Breast epithelium (tissue), 3 donors: ENCODE data around the gene PRPF6.

Source experiments
- POLR2A ChIP-seq: fragments of 450-650 bp; IDR thresholded peaks from one replicate; pipeline ENCODE4 v1.6.1; 2016; ENCODE audit warnings: antibody characterized with exemption, mild to moderate bottlenecking, moderate library complexity
- POLR2AphosphoS5 ChIP-seq, 3 donors: sonication (generic); formaldehyde crosslinking; IDR thresholded peaks; one replicate each; pipeline ENCODE4 v1.6.1; 2017; ENCODE audit warnings: antibody characterized with exemption in 3 of 3
- TF ChIP-seq, protein P1 (sequence below), 3 donors: fragments of 450-650 bp; IDR thresholded peaks; one replicate each; pipeline ENCODE4 v1.5.1; 2016 to 2017; ENCODE audit warnings: antibody characterized with exemption in 3 of 3, mild to moderate bottlenecking in 3 of 3, moderate library complexity in 3 of 3

DNA sequence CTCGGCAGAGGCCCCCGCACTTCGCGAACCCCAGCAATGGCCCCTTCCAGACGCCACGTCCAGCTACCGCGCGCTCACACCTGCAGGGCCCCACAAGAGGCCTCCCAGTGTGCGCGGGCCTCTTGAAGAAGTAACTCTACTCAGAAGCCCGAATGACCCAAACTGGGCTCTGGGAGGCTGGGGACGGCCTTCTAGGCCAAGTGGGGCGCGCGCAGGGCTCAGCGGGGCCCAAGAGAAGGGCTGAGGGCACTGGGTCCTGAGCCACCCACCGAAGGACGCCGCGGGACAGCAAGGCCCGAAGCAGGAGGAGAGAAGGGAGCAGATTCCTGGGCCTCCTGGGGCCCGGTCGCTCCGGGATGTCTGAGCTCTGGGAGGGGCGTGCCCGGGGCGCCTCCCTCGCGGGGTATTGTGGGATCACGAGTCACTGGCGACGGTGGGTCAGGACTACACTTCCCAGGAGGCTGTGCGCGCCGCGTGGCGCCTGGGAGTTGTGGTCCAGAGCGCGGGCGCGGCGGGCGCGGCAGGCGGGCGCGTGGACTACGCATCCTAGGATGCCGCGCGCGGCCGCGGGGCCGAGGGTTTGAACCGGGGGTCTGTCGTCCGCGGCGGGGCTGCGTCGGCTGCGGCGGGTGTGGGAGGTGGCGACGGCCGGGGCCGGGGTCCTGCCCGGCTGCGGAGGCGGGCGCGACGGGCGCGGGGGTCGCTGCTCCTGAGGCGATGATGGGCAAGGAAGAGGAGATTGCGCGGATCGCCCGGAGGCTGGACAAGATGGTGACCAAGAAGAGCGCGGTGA lies 81.9 kb downstream of the PRPF6 start, which contains the start of gene TCEA2:
- TF ChIP-seq, protein P1, sequence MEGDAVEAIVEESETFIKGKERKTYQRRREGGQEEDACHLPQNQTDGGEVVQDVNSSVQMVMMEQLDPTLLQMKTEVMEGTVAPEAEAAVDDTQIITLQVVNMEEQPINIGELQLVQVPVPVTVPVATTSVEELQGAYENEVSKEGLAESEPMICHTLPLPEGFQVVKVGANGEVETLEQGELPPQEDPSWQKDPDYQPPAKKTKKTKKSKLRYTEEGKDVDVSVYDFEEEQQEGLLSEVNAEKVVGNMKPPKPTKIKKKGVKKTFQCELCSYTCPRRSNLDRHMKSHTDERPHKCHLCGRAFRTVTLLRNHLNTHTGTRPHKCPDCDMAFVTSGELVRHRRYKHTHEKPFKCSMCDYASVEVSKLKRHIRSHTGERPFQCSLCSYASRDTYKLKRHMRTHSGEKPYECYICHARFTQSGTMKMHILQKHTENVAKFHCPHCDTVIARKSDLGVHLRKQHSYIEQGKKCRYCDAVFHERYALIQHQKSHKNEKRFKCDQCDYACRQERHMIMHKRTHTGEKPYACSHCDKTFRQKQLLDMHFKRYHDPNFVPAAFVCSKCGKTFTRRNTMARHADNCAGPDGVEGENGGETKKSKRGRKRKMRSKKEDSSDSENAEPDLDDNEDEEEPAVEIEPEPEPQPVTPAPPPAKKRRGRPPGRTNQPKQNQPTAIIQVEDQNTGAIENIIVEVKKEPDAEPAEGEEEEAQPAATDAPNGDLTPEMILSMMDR (IDR thresholded peaks at IDR 0.05), result no peak
- peak; percentile 70 to 88 (median 71) for TF ChIP-seq POLR2AphosphoS5 (IDR thresholded peaks at IDR 0.05)
- TF ChIP-seq POLR2A, result peak; percentile 78
